Spleen (tissue), 11 donors: Measurements from ENCODE around the gene TTC24. TPM values are rescaled to one million over a fixed set of nuclear protein-coding genes. Genes with fewer than 3 reads are reported as not detected.

ENCODE experiments used
- DNase-seq: peaks from one replicate; pipeline ENCODE4 v3.0.0-alpha.2; 2020
- H3K27ac ChIP-seq, 8 donors: fragments of 200-600 bp; sonication (generic) in 7 of 8; 1 replicate in 4 of 8; 2 replicates in 4 of 8; pipeline versions ENCODE4 v1.5.0 to v1.8.0; 2016 to 2021; ENCODE audit warnings: inconsistent platforms in 4 of 8, mild to moderate bottlenecking in 4 of 8, moderate library complexity in 1 of 8
- H3K27me3 ChIP-seq, 7 donors: fragments of 200-600 bp; sonication (generic) in 6 of 7; replicated peaks in 1 of 7; 1 replicate in 4 of 7; 2 replicates in 3 of 7; pipeline versions ENCODE4 v1.5.0 to v1.8.0; 2016 to 2021; ENCODE audit warnings: inconsistent platforms in 3 of 7, mild to moderate bottlenecking in 1 of 7
- H3K36me3 ChIP-seq, 6 donors: fragments of 200-600 bp; sonication (generic) in 5 of 6; 1 replicate in 4 of 6; 2 replicates in 2 of 6; pipeline versions ENCODE4 v1.5.0 to v1.8.0; 2016 to 2021; ENCODE audit warnings: inconsistent platforms in 2 of 6
- H3K4me1 ChIP-seq, 6 donors: fragments of 200-600 bp; sonication (generic) in 5 of 6; 1 replicate in 3 of 6; 2 replicates in 3 of 6; pipeline versions ENCODE4 v1.5.0 to v1.8.0; 2016 to 2021; ENCODE audit warnings: inconsistent platforms in 3 of 6
- H3K4me3 ChIP-seq, 8 donors: fragments of 200-600 bp; sonication (generic) in 7 of 8; 1 replicate in 4 of 8; 2 replicates in 4 of 8; pipeline versions ENCODE4 v1.5.0 to v1.8.0; 2016 to 2021; ENCODE audit warnings: inconsistent platforms in 4 of 8, mild to moderate bottlenecking in 4 of 8, moderate library complexity in 2 of 8
- H3K9me3 ChIP-seq, 8 donors: fragments of 200-600 bp; sonication (generic) in 7 of 8; 1 replicate in 4 of 8; 2 replicates in 4 of 8; pipeline versions ENCODE4 v1.5.0 to v1.8.0; 2016 to 2021; ENCODE audit warnings: inconsistent platforms in 4 of 8
- CTCF ChIP-seq, 11 experiments: fragments of 200-600 bp in 7 of 11; fragments of 450-650 bp in 4 of 11; sonication (generic) in 4 of 11; IDR thresholded peaks in 8 of 11; conservative IDR thresholded peaks in 3 of 11; 1 replicate in 7 of 11; 2 replicates in 4 of 11; pipeline versions ENCODE4 v1.4.0 to v1.8.0; 2016 to 2021; ENCODE audit warnings: antibody characterized with exemption in 11 of 11, inconsistent platforms in 4 of 11, mild to moderate bottlenecking in 1 of 11
- POLR2A ChIP-seq, 3 donors: fragments of 450-650 bp; IDR thresholded peaks; one replicate each; pipeline ENCODE4 v1.5.1; 2017; ENCODE audit warnings: antibody characterized with exemption in 3 of 3, mild to moderate bottlenecking in 1 of 3
- POLR2AphosphoS5 ChIP-seq, 3 donors: sonication (generic); formaldehyde crosslinking; IDR thresholded peaks; one replicate each; pipeline ENCODE4 v1.5.1; 2017; ENCODE audit warnings: antibody characterized with exemption in 3 of 3
- WGBS, 5 donors: extraction: QIAGEN DNeasy Blood & Tissue Kit in 3 of 5; methylation state at CpG; one replicate each; pipeline versions ENCODE4 v1.1.5 to v1.1.7; 2013 to 2018; 5-methylcytosine and 5-hydroxymethylcytosine counted together
- intact Hi-C: fragments of 100-400 bp; cut with DNase I; formaldehyde crosslinking; loops from one replicate; pipeline ENCODE4 v1.15.0; 2023; ENCODE audit warnings: low total_unique reads
- polyA plus RNA-seq, 3 donors: library from polyadenylated mRNA; stranded (reverse); fragments of 200-250 nt; gene quantifications; one replicate each; pipeline ENCODE4 v1.2.1, GENCODE V29; 2013
- total RNA-seq, 7 donors: library from RNA; depleted of rRNA in 3 of 7; stranded (reverse); fragments of >200 nt in 3 of 7; fragmentation: NEBNext Ultra II Directional in 4 of 7; extraction: Animal tissue kit (Norgen Biotek cat#: 25700) in 4 of 7; gene quantifications; one replicate each; pipeline versions ENCODE4 v1.1.0 to v1.2.1, GENCODE V29; 2016 to 2021
- donor health status: healthy with polysubstance abuse.
- donor health status: DM: no; HTN: no; CAD: no; lungs with moderate emphysema.
- donor health status: DM: no; HTN: no; CAD: no.
- donor health status: Bipolar disorder and iron deficiency.
- donor health status: healthy.
- donor health status: DM: no; HTN: no; CAD: no.
- donor health status: DM: yes; HTN: yes; CAD: no.

TTC24 gene
- total and polyA plus RNA-seq, 10 donors, result 2.3 to 6.4 (median 4.0) TPM

GRCh38 chr1:156612666-156613065 is 33.1 kb downstream of the TTC24 start:
- TF ChIP-seq CTCF (IDR thresholded peaks at IDR 0.05 in 8 of 11, conservative IDR thresholded peaks at IDR 0.05 in 3 of 11) (no peak), POLR2A (IDR thresholded peaks at IDR 0.05) (no peak), POLR2AphosphoS5 (IDR thresholded peaks at IDR 0.05) (no peak)
- no peaks in the 10 kb centered on the region for H3K9me3 ChIP-seq
- peaks cover 0 to 53% (median 0%) of the 10 kb centered on the region in 7 donors for H3K27me3 ChIP-seq
- intact Hi-C loops, result loop anchor here (5.0 kb wide), 1 partner anchor 225 kb away; no protein-coding TSS in a partner anchor
- H3K36me3 ChIP-seq, result no peaks in the 10 kb centered on the region
- peaks cover 6 to 14% (median 9%) of the 10 kb centered on the region in 6 donors for H3K4me1 ChIP-seq
- 30 to 57% (median 45%) methylated on average over 3 of the region's 3 CpGs for WGBS, 5 donors
- no peak for DNase-seq
- no peak overlapping the region for H3K4me3 ChIP-seq
- no peak overlapping the region for H3K27ac ChIP-seq

GRCh38 chr1:156615946-156616345 is 36.4 kb downstream of the TTC24 start:
- TF ChIP-seq POLR2A (IDR thresholded peaks at IDR 0.05) (no peak), POLR2AphosphoS5 (IDR thresholded peaks at IDR 0.05) (no peak), CTCF (IDR thresholded peaks at IDR 0.05 in 8 of 11, conservative IDR thresholded peaks at IDR 0.05 in 3 of 11) (no peak)
- DNase-seq, result no peak
- H3K4me3 ChIP-seq, result no peak overlapping the region
- intact Hi-C loops, result no loop called here
- H3K27ac ChIP-seq, result peak overlapping the region in 3 of 8 donors; percentile 28 to 37 (median 33)
- WGBS, 5 donors, result 59 to 67% (median 63%) methylated on average over 4 of the region's 4 CpGs
- peaks cover 0 to 72% (median 0%) of the 10 kb centered on the region in 7 donors for H3K27me3 ChIP-seq
- no peaks in the 10 kb centered on the region for H3K9me3 ChIP-seq
- H3K36me3 ChIP-seq, result no peaks in the 10 kb centered on the region
- no peaks in the 10 kb centered on the region for H3K4me1 ChIP-seq

GRCh38 chr1:156616463-156616862 is 36.9 kb downstream of the TTC24 start:
- WGBS, 5 donors, result 19 to 31% (median 20%) methylated on average over 5 of the region's 5 CpGs
- intact Hi-C loops, result no loop called here
- DNase-seq, result no peak
- H3K4me3 ChIP-seq, result no peak overlapping the region
- no peaks in the 10 kb centered on the region for H3K4me1 ChIP-seq
- H3K27ac ChIP-seq, result peak overlapping the region in 3 of 8 donors; percentile 28 to 37 (median 33)
- H3K36me3 ChIP-seq, result no peaks in the 10 kb centered on the region
- peaks cover 0 to 72% (median 0%) of the 10 kb centered on the region in 7 donors for H3K27me3 ChIP-seq
- TF ChIP-seq POLR2A (IDR thresholded peaks at IDR 0.05) (no peak), CTCF (IDR thresholded peaks at IDR 0.05 in 8 of 11, conservative IDR thresholded peaks at IDR 0.05 in 3 of 11) (no peak), POLR2AphosphoS5 (IDR thresholded peaks at IDR 0.05) (no peak)
- H3K9me3 ChIP-seq, result no peaks in the 10 kb centered on the region

GRCh38 chr1:156618853-156619581 is 39.5 kb downstream of the TTC24 start, which contains the start of gene HAPLN2:
HAPLN2 (plus strand) TSS chr1:156619415; CDS start chr1:156623491, 4,076 bp downstream.
- Histone ChIP-seq H3K4me3 (no peak within 1 kb of the TSS), H3K36me3 (no peaks in the 10 kb centered on the region), H3K27ac (no peak within 1 kb of the TSS), H3K9me3 (no peaks in the 10 kb centered on the region), H3K4me1 (peaks cover 3 to 10% (median 7%) of the 10 kb centered on the region in 6 donors), H3K27me3 (peaks cover 0 to 78% (median 11%) of the 10 kb centered on the region in 7 donors)
- no peak for DNase-seq
- TF ChIP-seq POLR2AphosphoS5 (IDR thresholded peaks at IDR 0.05), result no peak
- TF ChIP-seq CTCF (IDR thresholded peaks at IDR 0.05 in 8 of 11, conservative IDR thresholded peaks at IDR 0.05 in 3 of 11), result peak in 2 of 11 experiments; percentile 4 to 11
- intact Hi-C loops, result no loop called here
- 4 to 11% (median 6%) methylated on average over 7 of the region's 7 CpGs for WGBS, 5 donors
